K562 (cell line): ENCODE results near the gene PSD4. TPM values are rescaled to one million over a fixed set of nuclear protein-coding genes. Genes with fewer than 3 reads are reported as not detected.

Source experiments
- EP400 ChIP-seq: fragments of 450-650 bp; IDR thresholded peaks from 2 replicates; pipeline ENCODE4 v1.6.1; 2017; ENCODE audit warnings: antibody characterized with exemption, mild to moderate bottlenecking, moderate library complexity
- EWSR1 ChIP-seq: fragments of 450-650 bp; IDR thresholded peaks from 2 replicates; pipeline ENCODE4 v1.6.1; 2018; ENCODE audit warnings: borderline replicate concordance, mild to moderate bottlenecking, low read depth, moderate library complexity; ENCODE audit not compliant: partially characterized antibody
- GABPB1 ChIP-seq: sonication (generic); formaldehyde crosslinking; IDR thresholded peaks from 2 replicates; pipeline ENCODE4 v1.8.0; 2022; ENCODE audit warnings: mild to moderate bottlenecking, missing genetic modification reagents
- RBFOX2 ChIP-seq: fragments of 200-400 bp; formaldehyde crosslinking; IDR thresholded peaks from 2 replicates; pipeline ENCODE4 v1.6.1; 2017; ENCODE audit warnings: low read depth, mild to moderate bottlenecking, low read length, moderate library complexity
- SMARCE1 ChIP-seq: fragments of 450-650 bp; IDR thresholded peaks from 2 replicates; pipeline ENCODE4 v1.7.1; 2016; ENCODE audit warnings: mild to moderate bottlenecking
- ZBTB1 ChIP-seq: sonication (generic); formaldehyde crosslinking; IDR thresholded peaks from 2 replicates; pipeline ENCODE4 v1.8.1; 2023; ENCODE audit warnings: missing genetic modification reagents, low read depth, mild to moderate bottlenecking, borderline replicate concordance
- ZNF280A ChIP-seq: fragments of 450-650 bp; IDR thresholded peaks from 2 replicates; pipeline ENCODE4 v1.6.1; 2018; ENCODE audit warnings: mild to moderate bottlenecking, low read depth; ENCODE audit not compliant: partially characterized antibody
- ZNF512 ChIP-seq: IDR thresholded peaks from 2 replicates; pipeline ENCODE4 v1.6.1; 2016; ENCODE audit warnings: missing genetic modification characterization, missing compliant biosample characterization
- ZNF584 ChIP-seq: fragments of 200-800 bp; sonication (Bioruptor generic); IDR thresholded peaks from 2 replicates; pipeline ENCODE4 v1.6.1; 2016; ENCODE audit warnings: low read depth, mild to moderate bottlenecking, missing genetic modification characterization, missing compliant biosample characterization
- ZNF79 ChIP-seq: fragments of 250-450 bp; sonication (Bioruptor Pico); IDR thresholded peaks from 2 replicates; pipeline ENCODE4 v1.4.0; 2020; ENCODE audit warnings: low read depth, mild to moderate bottlenecking, moderate library complexity
- polyA plus RNA-seq, 8 experiments: library from polyadenylated mRNA; depleted of rRNA in 4 of 8; stranded (reverse) in 5 of 8; unstranded in 3 of 8; fragments of >200 nt; fragmentation: Nextera tagmentation in 2 of 8; fragmentation: Illumina TruSeq in 1 of 8; extraction: Ambion mirVana in 2 of 8; extraction: Trizol in 1 of 8; gene quantifications; 2 replicates each; pipeline versions ENCODE4 v1.2.1 to v1.2.3, GENCODE V29; 2011 to 2014; ENCODE audit warnings: inconsistent platforms in 1 of 8, missing spikeins in 1 of 8
- total RNA-seq, 7 experiments: library from RNA; depleted of rRNA in 6 of 7; stranded (reverse); fragments of >200 nt in 6 of 7; fragmentation: Illumina TruSeq in 2 of 7; extraction: Trizol in 2 of 7; gene quantifications; 2 replicates each; pipeline versions ENCODE4 v1.2.1 to v1.2.3, GENCODE V29; 2011 to 2021; ENCODE audit warnings: low replicate concordance in 1 of 7
- TF ChIP-seq, protein P1 (sequence below): sonication (generic); formaldehyde crosslinking; IDR thresholded peaks from 2 replicates; pipeline ENCODE4 v1.5.0; 2020; ENCODE audit warnings: missing genetic modification reagents
- TF ChIP-seq, protein P2 (sequence below): fragments of 450-650 bp; IDR thresholded peaks from 2 replicates; pipeline ENCODE4 v1.7.0; 2016; ENCODE audit warnings: borderline replicate concordance

The PSD4 gene
- total and polyA plus RNA-seq, 9 of the 15 experiments (the other 6 are each of a cell fraction or from before 2014, with no cell fraction given) = 0.46 to 54.0 (median 20.8) TPM

DNA sequence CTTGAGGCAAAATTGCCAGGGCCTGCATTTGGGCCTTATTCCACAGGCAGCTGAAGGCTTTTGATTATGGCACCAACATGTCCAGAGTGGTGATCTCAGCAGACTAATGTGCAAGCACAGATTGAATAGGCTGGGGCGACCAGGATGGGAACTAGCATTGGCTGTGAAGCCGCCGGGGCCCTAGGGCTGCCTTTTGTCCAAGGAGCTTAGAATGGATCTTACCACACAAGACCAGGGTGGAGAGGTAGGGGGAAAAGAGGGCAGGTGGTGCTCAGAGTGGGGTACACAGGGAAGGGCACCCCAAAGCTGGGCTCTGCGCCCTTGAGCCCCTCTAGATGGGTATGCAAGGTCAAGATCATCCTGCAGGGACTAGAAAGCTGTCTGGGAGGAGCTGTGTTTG lies 23.1 kb downstream of the PSD4 start (continued):
- TF ChIP-seq ZNF79 (no peak), SMARCE1 (no peak), RBFOX2 (no peak), ZNF280A (no peak), EP400 (no peak), GABPB1 (CRISPR knock-in tag) (no peak), EWSR1 (no peak), ZNF512 (tag) (no peak), ZBTB1 (CRISPR knock-in tag) (no peak), ZNF584 (CRISPR knock-in tag) (no peak)
- TF ChIP-seq, protein P1, sequence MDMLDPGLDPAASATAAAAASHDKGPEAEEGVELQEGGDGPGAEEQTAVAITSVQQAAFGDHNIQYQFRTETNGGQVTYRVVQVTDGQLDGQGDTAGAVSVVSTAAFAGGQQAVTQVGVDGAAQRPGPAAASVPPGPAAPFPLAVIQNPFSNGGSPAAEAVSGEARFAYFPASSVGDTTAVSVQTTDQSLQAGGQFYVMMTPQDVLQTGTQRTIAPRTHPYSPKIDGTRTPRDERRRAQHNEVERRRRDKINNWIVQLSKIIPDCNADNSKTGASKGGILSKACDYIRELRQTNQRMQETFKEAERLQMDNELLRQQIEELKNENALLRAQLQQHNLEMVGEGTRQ (CRISPR knock-in tag) = no peak
- TF ChIP-seq, protein P2, sequence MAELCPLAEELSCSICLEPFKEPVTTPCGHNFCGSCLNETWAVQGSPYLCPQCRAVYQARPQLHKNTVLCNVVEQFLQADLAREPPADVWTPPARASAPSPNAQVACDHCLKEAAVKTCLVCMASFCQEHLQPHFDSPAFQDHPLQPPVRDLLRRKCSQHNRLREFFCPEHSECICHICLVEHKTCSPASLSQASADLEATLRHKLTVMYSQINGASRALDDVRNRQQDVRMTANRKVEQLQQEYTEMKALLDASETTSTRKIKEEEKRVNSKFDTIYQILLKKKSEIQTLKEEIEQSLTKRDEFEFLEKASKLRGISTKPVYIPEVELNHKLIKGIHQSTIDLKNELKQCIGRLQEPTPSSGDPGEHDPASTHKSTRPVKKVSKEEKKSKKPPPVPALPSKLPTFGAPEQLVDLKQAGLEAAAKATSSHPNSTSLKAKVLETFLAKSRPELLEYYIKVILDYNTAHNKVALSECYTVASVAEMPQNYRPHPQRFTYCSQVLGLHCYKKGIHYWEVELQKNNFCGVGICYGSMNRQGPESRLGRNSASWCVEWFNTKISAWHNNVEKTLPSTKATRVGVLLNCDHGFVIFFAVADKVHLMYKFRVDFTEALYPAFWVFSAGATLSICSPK = no peak
